Gastrocnemius medialis (tissue), 4 donors: Measurements from ENCODE around the gene PRKN.

Source experiments
- POLR2A ChIP-seq, 2 donors: fragments of 450-650 bp; IDR thresholded peaks; one replicate each; pipeline ENCODE4 v1.6.1; 2017; ENCODE audit warnings: antibody characterized with exemption in 2 of 2, mild to moderate bottlenecking in 2 of 2, moderate library complexity in 2 of 2
- TF ChIP-seq, protein P1 (sequence below), 5 experiments: fragments of 450-650 bp in 3 of 5; fragments of 200-600 bp in 2 of 5; sonication (generic) in 2 of 5; IDR thresholded peaks in 4 of 5; conservative IDR thresholded peaks in 1 of 5; 1 replicate in 4 of 5; 2 replicates in 1 of 5; pipeline ENCODE4 v1.5.1; 2016 to 2019; ENCODE audit warnings: antibody characterized with exemption in 5 of 5, mild to moderate bottlenecking in 3 of 5, moderate library complexity in 3 of 5

DNA sequence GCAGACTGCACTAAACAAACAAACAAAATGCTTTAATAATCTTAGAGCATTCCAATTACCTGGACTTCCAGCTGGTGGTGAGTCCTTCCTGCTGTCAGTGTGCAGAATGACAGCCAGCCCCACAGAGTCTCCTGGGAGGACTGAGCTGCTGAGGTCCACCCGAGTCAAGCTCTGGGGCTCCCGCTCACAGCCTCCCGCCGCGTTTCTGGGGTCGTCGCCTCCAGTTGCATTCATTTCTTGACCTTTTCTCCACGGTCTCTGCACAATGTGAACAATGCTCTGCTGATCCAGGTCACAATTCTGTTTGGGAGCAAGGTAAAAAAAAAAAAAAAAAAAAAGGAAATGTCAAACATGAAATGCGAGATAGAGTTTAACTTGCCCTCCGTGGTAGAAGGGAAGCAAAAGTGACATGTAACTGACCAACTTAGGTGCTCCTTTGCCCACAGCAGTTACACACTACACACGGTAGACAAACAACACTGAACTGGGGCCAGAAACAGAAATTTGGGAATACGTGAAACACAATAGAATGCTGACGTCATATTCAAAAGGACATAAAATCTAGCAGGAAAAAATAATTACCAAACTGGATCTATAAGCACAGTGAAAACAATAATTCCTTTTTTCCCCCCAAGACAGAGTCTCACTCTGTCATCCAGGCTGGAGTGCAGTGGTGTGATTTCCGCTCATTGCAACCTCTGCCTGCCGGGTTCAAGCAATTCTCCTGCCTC lies 464.9 kb downstream of the PRKN start:
- TF ChIP-seq POLR2A (IDR thresholded peaks at IDR 0.05): no peak
- TF ChIP-seq, protein P1, sequence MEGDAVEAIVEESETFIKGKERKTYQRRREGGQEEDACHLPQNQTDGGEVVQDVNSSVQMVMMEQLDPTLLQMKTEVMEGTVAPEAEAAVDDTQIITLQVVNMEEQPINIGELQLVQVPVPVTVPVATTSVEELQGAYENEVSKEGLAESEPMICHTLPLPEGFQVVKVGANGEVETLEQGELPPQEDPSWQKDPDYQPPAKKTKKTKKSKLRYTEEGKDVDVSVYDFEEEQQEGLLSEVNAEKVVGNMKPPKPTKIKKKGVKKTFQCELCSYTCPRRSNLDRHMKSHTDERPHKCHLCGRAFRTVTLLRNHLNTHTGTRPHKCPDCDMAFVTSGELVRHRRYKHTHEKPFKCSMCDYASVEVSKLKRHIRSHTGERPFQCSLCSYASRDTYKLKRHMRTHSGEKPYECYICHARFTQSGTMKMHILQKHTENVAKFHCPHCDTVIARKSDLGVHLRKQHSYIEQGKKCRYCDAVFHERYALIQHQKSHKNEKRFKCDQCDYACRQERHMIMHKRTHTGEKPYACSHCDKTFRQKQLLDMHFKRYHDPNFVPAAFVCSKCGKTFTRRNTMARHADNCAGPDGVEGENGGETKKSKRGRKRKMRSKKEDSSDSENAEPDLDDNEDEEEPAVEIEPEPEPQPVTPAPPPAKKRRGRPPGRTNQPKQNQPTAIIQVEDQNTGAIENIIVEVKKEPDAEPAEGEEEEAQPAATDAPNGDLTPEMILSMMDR (IDR thresholded peaks at IDR 0.05 in 4 of 5, conservative IDR thresholded peaks at IDR 0.05 in 1 of 5): no peak
